Measurements from ENCODE around the gene TRIM47.

- TF ChIP-seq POLR2A (IDR thresholded peaks at IDR 0.05; ENCODE audit: extremely low read depth, insufficient read length) (no peak), MAX (IDR thresholded peaks at IDR 0.05; ENCODE audit: low read depth, low read length) (no peak)
- TF ChIP-seq, protein P1, sequence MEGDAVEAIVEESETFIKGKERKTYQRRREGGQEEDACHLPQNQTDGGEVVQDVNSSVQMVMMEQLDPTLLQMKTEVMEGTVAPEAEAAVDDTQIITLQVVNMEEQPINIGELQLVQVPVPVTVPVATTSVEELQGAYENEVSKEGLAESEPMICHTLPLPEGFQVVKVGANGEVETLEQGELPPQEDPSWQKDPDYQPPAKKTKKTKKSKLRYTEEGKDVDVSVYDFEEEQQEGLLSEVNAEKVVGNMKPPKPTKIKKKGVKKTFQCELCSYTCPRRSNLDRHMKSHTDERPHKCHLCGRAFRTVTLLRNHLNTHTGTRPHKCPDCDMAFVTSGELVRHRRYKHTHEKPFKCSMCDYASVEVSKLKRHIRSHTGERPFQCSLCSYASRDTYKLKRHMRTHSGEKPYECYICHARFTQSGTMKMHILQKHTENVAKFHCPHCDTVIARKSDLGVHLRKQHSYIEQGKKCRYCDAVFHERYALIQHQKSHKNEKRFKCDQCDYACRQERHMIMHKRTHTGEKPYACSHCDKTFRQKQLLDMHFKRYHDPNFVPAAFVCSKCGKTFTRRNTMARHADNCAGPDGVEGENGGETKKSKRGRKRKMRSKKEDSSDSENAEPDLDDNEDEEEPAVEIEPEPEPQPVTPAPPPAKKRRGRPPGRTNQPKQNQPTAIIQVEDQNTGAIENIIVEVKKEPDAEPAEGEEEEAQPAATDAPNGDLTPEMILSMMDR (IDR thresholded peaks at IDR 0.05; ENCODE audit: low read depth, low read length), result no peak
These were observed 5.7 kb downstream of the TRIM47 start for GRCh38 chr17:75872434-75873351.

Measured in NB4 (cell line).